Thyroid gland (tissue), 4 donors: Measurements from ENCODE around the gene TMEM132C.

ENCODE experiments used
- CTCF ChIP-seq, 6 experiments: fragments of 200-600 bp in 3 of 6; fragments of 450-650 bp in 3 of 6; sonication (generic) in 3 of 6; IDR thresholded peaks; one replicate each; pipeline ENCODE4 v1.5.1; 2016 to 2019; ENCODE audit warnings: antibody characterized with exemption in 6 of 6, mild to moderate bottlenecking in 2 of 6, inconsistent platforms in 1 of 6, moderate library complexity in 1 of 6
- POLR2A ChIP-seq, 2 donors: fragments of 450-650 bp; IDR thresholded peaks; one replicate each; pipeline ENCODE4 v1.6.1; 2017; ENCODE audit warnings: antibody characterized with exemption in 2 of 2, mild to moderate bottlenecking in 2 of 2, moderate library complexity in 1 of 2

GRCh38 chr12:128424931-128425431 lies 158.0 kb downstream of the TMEM132C start:
- TF ChIP-seq CTCF (IDR thresholded peaks at IDR 0.05): no peak
- no peak for TF ChIP-seq POLR2A (IDR thresholded peaks at IDR 0.05)
